Muscle layer of colon (tissue), 2 donors: ENCODE measurements around the gene RGS7.

ENCODE experiments used
- H3K27ac ChIP-seq: one replicate; pipeline ENCODE4 v1.7.0; 2013; ENCODE audit warnings: low read depth, mild to moderate bottlenecking, low read length, moderate library complexity
- H3K27me3 ChIP-seq, 2 donors: one replicate each; pipeline ENCODE4 v1.7.0; 2013; ENCODE audit warnings: low read length in 2 of 2, mild to moderate bottlenecking in 2 of 2; ENCODE audit not compliant: insufficient read depth in 2 of 2, control insufficient read depth in 1 of 2
- H3K36me3 ChIP-seq: one replicate; pipeline ENCODE4 v1.7.0; 2013; ENCODE audit warnings: mild to moderate bottlenecking, low read length; ENCODE audit not compliant: insufficient read depth
- H3K4me1 ChIP-seq: one replicate; pipeline ENCODE4 v1.7.0; 2013; ENCODE audit warnings: mild to moderate bottlenecking, low read length; ENCODE audit not compliant: insufficient read depth
- H3K4me3 ChIP-seq, 2 donors: one replicate each; pipeline ENCODE4 v1.7.0; 2013; ENCODE audit warnings: low read length in 2 of 2, low read depth in 1 of 2, mild to moderate bottlenecking in 1 of 2, moderate library complexity in 1 of 2
- H3K9ac ChIP-seq: one replicate; pipeline ENCODE4 v1.7.0; 2013; ENCODE audit warnings: low read length
- H3K9me3 ChIP-seq: one replicate; pipeline ENCODE4 v1.7.0; 2013; ENCODE audit warnings: mild to moderate bottlenecking, low read length
- donor health status: abdominal sarcoma.
- donor health status: Adenocarcinoma of cecum.

The RGS7 gene

GRCh38 chr1:241356519-241357365 lies at the start of gene RGS7:
TSS of gene RGS7 (minus strand) at chr1:241357205.
- Histone ChIP-seq H3K4me3 (peak within 1 kb of the TSS in 1 of 2 donors; percentile 25), H3K27ac (no peak within 1 kb of the TSS), H3K36me3 (no peaks in the 10 kb centered on the region), H3K9me3 (no peaks in the 10 kb centered on the region), H3K27me3 (no peaks in the 10 kb centered on the region), H3K9ac (no peak within 1 kb of the TSS), H3K4me1 (no peaks in the 10 kb centered on the region)

- H3K36me3 ChIP-seq = no peaks in the 10 kb centered on the region
- H3K9me3 ChIP-seq = no peaks in the 10 kb centered on the region
- no peaks in the 10 kb centered on the region for H3K27me3 ChIP-seq
- no peak overlapping the region for H3K9ac ChIP-seq
- no peaks in the 10 kb centered on the region for H3K4me1 ChIP-seq
- H3K4me3 ChIP-seq = no peak overlapping the region
- no peak overlapping the region for H3K27ac ChIP-seq
Observed at GRCh38 chr1:241406421-241406820, 49.4 kb upstream of the RGS7 start.

DNA sequence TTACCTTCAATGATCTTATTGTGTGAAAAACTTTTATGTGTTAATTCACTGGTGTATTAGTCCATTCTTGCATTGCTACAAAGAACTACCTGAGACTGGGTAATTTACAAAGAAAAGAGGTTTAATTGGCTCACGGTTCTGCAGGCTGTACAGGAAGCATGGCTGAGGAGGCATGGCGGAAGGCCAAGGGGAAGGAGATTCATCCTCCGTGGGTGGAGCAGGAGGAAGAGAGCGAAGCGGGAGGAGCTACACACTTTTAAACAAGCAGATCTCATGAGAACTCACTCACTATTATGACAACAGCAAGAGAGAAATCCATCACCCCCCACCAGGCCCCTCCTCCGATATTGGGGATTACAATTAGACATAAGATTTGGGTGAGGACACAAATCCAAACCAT lies 44.2 kb upstream of the RGS7 start:
- H3K9me3 ChIP-seq = no peaks in the 10 kb centered on the region
- no peaks in the 10 kb centered on the region for H3K27me3 ChIP-seq
- H3K36me3 ChIP-seq = no peaks in the 10 kb centered on the region
- no peak overlapping the region for H3K9ac ChIP-seq
- no peaks in the 10 kb centered on the region for H3K4me1 ChIP-seq
- H3K4me3 ChIP-seq = no peak overlapping the region
- no peak overlapping the region for H3K27ac ChIP-seq

GRCh38 chr1:241396747-241397681 lies 40.0 kb upstream of the RGS7 start:
- H3K27me3 ChIP-seq = no peaks in the 10 kb centered on the region
- H3K9me3 ChIP-seq = no peaks in the 10 kb centered on the region
- H3K4me3 ChIP-seq = no peak overlapping the region
- no peaks in the 10 kb centered on the region for H3K4me1 ChIP-seq
- no peak overlapping the region for H3K9ac ChIP-seq
- no peaks in the 10 kb centered on the region for H3K36me3 ChIP-seq
- H3K27ac ChIP-seq = no peak overlapping the region

GRCh38 chr1:241391926-241392710 lies 35.1 kb upstream of the RGS7 start:
- Histone ChIP-seq H3K36me3 (no peaks in the 10 kb centered on the region), H3K27me3 (no peaks in the 10 kb centered on the region), H3K9me3 (no peaks in the 10 kb centered on the region), H3K4me3 (no peak overlapping the region), H3K9ac (no peak overlapping the region), H3K4me1 (no peaks in the 10 kb centered on the region), H3K27ac (no peak overlapping the region)

GRCh38 chr1:241390526-241390925 lies 33.5 kb upstream of the RGS7 start:
- Histone ChIP-seq H3K9me3 (no peaks in the 10 kb centered on the region), H3K4me1 (no peaks in the 10 kb centered on the region), H3K36me3 (no peaks in the 10 kb centered on the region), H3K9ac (no peak overlapping the region), H3K4me3 (no peak overlapping the region), H3K27ac (no peak overlapping the region), H3K27me3 (no peaks in the 10 kb centered on the region)

- Histone ChIP-seq H3K9ac (no peak overlapping the region), H3K9me3 (no peaks in the 10 kb centered on the region), H3K27ac (no peak overlapping the region), H3K27me3 (no peaks in the 10 kb centered on the region), H3K36me3 (no peaks in the 10 kb centered on the region), H3K4me1 (no peaks in the 10 kb centered on the region), H3K4me3 (no peak overlapping the region)
Observed at GRCh38 chr1:241389400-241389799, 32.4 kb upstream of the RGS7 start.

GRCh38 chr1:241387216-241387615 lies 30.2 kb upstream of the RGS7 start:
- H3K36me3 ChIP-seq = no peaks in the 10 kb centered on the region
- H3K27me3 ChIP-seq = no peaks in the 10 kb centered on the region
- H3K27ac ChIP-seq = no peak overlapping the region
- no peaks in the 10 kb centered on the region for H3K9me3 ChIP-seq
- no peak overlapping the region for H3K9ac ChIP-seq
- no peaks in the 10 kb centered on the region for H3K4me1 ChIP-seq
- H3K4me3 ChIP-seq = no peak overlapping the region

GRCh38 chr1:241376701-241377100 lies 19.7 kb upstream of the RGS7 start:
- no peak overlapping the region for H3K9ac ChIP-seq

DNA sequence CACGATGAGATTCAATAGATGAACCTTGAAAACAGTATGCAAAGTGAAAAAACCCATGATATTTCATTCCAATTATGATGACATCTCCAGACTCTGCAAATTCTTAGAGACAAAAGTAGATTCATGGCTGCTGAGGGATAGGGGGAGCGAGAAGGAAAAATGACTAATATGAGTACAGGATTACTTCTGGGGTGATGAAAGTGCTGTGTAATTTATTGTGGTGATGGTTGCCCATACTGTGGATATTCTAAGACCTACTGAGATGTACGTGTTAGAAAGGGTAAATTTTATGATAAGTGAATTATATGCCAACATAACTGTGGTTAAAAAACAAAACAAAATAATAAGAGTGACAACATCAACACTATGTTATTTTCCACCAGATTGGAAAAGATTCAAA lies 18.9 kb upstream of the RGS7 start:
- no peak overlapping the region for H3K9ac ChIP-seq

More at GRCh38 chr1:241376701-241377100, 19.7 kb upstream of the RGS7 start:
- Histone ChIP-seq H3K27me3 (no peaks in the 10 kb centered on the region), H3K27ac (no peak overlapping the region), H3K4me1 (no peaks in the 10 kb centered on the region), H3K9me3 (no peaks in the 10 kb centered on the region), H3K4me3 (no peak overlapping the region), H3K36me3 (no peaks in the 10 kb centered on the region)

GRCh38 chr1:241366196-241366595 lies 9.2 kb upstream of the RGS7 start:
- no peak overlapping the region for H3K27ac ChIP-seq
- H3K9me3 ChIP-seq = no peaks in the 10 kb centered on the region
- H3K27me3 ChIP-seq = no peaks in the 10 kb centered on the region
- H3K4me1 ChIP-seq = no peaks in the 10 kb centered on the region
- H3K36me3 ChIP-seq = no peaks in the 10 kb centered on the region
- H3K9ac ChIP-seq = no peak overlapping the region
- H3K4me3 ChIP-seq = no peak overlapping the region

More for the DNA sequence above, 18.9 kb upstream of the RGS7 start:
- Histone ChIP-seq H3K27ac (no peak overlapping the region), H3K36me3 (no peaks in the 10 kb centered on the region), H3K9me3 (no peaks in the 10 kb centered on the region), H3K4me3 (no peak overlapping the region), H3K27me3 (no peaks in the 10 kb centered on the region), H3K4me1 (no peaks in the 10 kb centered on the region)
